Anterior cingulate cortex (tissue), 58 donors: ENCODE data around the gene LRRC49.

Experiments used
- DNase-seq, 58 donors: peaks; one replicate each; lab custom pipeline; 2025; lab: John Stamatoyannopoulos, UW

LRRC49 gene

GRCh38 chr15:71048913-71049675 lies 156.5 kb downstream of the LRRC49 start:
- no peak for DNase-seq

GRCh38 chr15:71049706-71050422 lies 157.2 kb downstream of the LRRC49 start:
- no peak for DNase-seq

- no peak for DNase-seq
Observed at GRCh38 chr15:71050461-71050860, 157.8 kb downstream of the LRRC49 start.

- DNase-seq = peak in 16 of 58 donors; percentile 1 to 32 (median 4)
Observed at GRCh38 chr15:71051539-71051938, 158.9 kb downstream of the LRRC49 start.

- DNase-seq = no peak
Observed at GRCh38 chr15:71052356-71052755, 159.7 kb downstream of the LRRC49 start.

- DNase-seq = no peak
Observed at GRCh38 chr15:71054286-71054952, 161.8 kb downstream of the LRRC49 start.

- no peak for DNase-seq
Observed at GRCh38 chr15:71055461-71055860, 162.8 kb downstream of the LRRC49 start.

- no peak for DNase-seq
Observed at GRCh38 chr15:71056111-71056510, 163.5 kb downstream of the LRRC49 start.

GRCh38 chr15:71057143-71057542 lies 164.5 kb downstream of the LRRC49 start:
- no peak for DNase-seq

GRCh38 chr15:71057581-71057980 lies 165.0 kb downstream of the LRRC49 start:
- no peak for DNase-seq

GRCh38 chr15:71060983-71061382 lies 168.4 kb downstream of the LRRC49 start:
- no peak for DNase-seq

GRCh38 chr15:71066983-71067382 lies 174.4 kb downstream of the LRRC49 start:
- no peak for DNase-seq

GRCh38 chr15:71069693-71070092 lies 177.1 kb downstream of the LRRC49 start:
- DNase-seq = no peak

GRCh38 chr15:71071529-71071928 lies 178.9 kb downstream of the LRRC49 start:
- DNase-seq = no peak

GRCh38 chr15:71072423-71072822 lies 179.8 kb downstream of the LRRC49 start:
- DNase-seq = no peak

- DNase-seq = no peak
Observed at GRCh38 chr15:71078506-71079207, 186.0 kb downstream of the LRRC49 start.

- DNase-seq = no peak
Observed at GRCh38 chr15:71079208-71080044, 186.8 kb downstream of the LRRC49 start.

- no peak for DNase-seq
Observed at GRCh38 chr15:71080166-71080565, 187.5 kb downstream of the LRRC49 start.

GRCh38 chr15:71080705-71081104 lies 188.1 kb downstream of the LRRC49 start:
- DNase-seq = no peak

- DNase-seq = no peak
Observed at GRCh38 chr15:71082803-71083202, 190.2 kb downstream of the LRRC49 start.
